Neural progenitor cell (in vitro differentiated cells): ENCODE data around the gene TOMM40L. TPM values are rescaled to one million over a fixed set of nuclear protein-coding genes. Genes with fewer than 3 reads are reported as not detected.
A peak's percentile ranks its signal among the peaks of the same experiment; 100 is the strongest.
"Not testable (repeated sequence)": the region's sequence is repeated elsewhere in the genome, so short reads cannot be mapped to it uniquely, and the experiment has no call there.

ENCODE experiments used
- DNase-seq: peaks from one replicate; pipeline ENCODE4 v3.0.0-alpha.2; 2016; ENCODE audit warnings: low spot score
- H2AFZ ChIP-seq: fragments of 200-600 bp; sonication (generic); replicated peaks from 2 replicates; pipeline ENCODE4 v1.6.1; 2016; ENCODE audit warnings: antibody characterized with exemption
- H3F3A ChIP-seq: fragments of 200-600 bp; sonication (generic); 2 replicates; pipeline ENCODE4 v1.6.1; 2016; ENCODE audit warnings: antibody characterized with exemption, low read depth
- H3K27ac ChIP-seq: fragments of 200-600 bp; sonication (generic); 2 replicates; pipeline ENCODE4 v1.5.1; 2016; ENCODE audit warnings: mild to moderate bottlenecking
- H3K27me3 ChIP-seq: fragments of 200-600 bp; sonication (generic); 2 replicates; pipeline ENCODE4 v1.6.1; 2016; ENCODE audit warnings: mild to moderate bottlenecking, moderate library complexity
- H3K36me3 ChIP-seq: fragments of 200-600 bp; sonication (generic); 2 replicates; pipeline ENCODE4 v1.5.1; 2016
- H3K4me1 ChIP-seq: fragments of 200-600 bp; sonication (generic); 2 replicates; pipeline ENCODE4 v1.6.1; 2016; ENCODE audit warnings: mixed run types
- H3K4me2 ChIP-seq: fragments of 200-600 bp; sonication (generic); 2 replicates; pipeline ENCODE4 v1.6.1; 2016
- H3K4me3 ChIP-seq: fragments of 200-600 bp; sonication (generic); 2 replicates; pipeline ENCODE4 v1.5.1; 2016
- H3K79me2 ChIP-seq: fragments of 200-600 bp; sonication (generic); 2 replicates; pipeline ENCODE4 v1.6.1; 2016; ENCODE audit warnings: low read depth
- H3K9ac ChIP-seq: fragments of 200-600 bp; sonication (generic); 2 replicates; pipeline ENCODE4 v1.6.1; 2016
- H3K9me3 ChIP-seq: fragments of 200-600 bp; sonication (generic); 2 replicates; pipeline ENCODE4 v1.5.1; 2016; ENCODE audit warnings: low read depth
- H4K20me1 ChIP-seq: fragments of 200-600 bp; sonication (generic); 2 replicates; pipeline ENCODE4 v1.6.1; 2016; ENCODE audit warnings: low read depth
- H3K27ac Mint-ChIP-seq: 3 replicates; pipeline ENCODE4 v1.8.0; 2021; ENCODE audit warnings: mixed read lengths
- H3K27me3 Mint-ChIP-seq: 2 replicates; pipeline ENCODE4 v1.8.0; 2022; ENCODE audit warnings: low read depth, mild to moderate bottlenecking, inconsistent platforms, moderate library complexity, mixed read lengths; ENCODE audit not compliant: insufficient read depth
- H3K36me3 Mint-ChIP-seq: 3 replicates; pipeline ENCODE4 v1.8.0; 2021; ENCODE audit warnings: mixed read lengths
- H3K4me1 Mint-ChIP-seq: 3 replicates; pipeline ENCODE4 v1.8.0; 2021; ENCODE audit warnings: mixed read lengths
- H3K4me3 Mint-ChIP-seq: 3 replicates; pipeline ENCODE4 v1.8.0; 2021; ENCODE audit warnings: mild to moderate bottlenecking, moderate library complexity, mixed read lengths
- H3K9me3 Mint-ChIP-seq: 3 replicates; pipeline ENCODE4 v1.8.0; 2020; ENCODE audit warnings: mixed read lengths
- CTCF ChIP-seq: fragments of 200-600 bp; sonication (generic); IDR thresholded peaks from 2 replicates; pipeline ENCODE4 v1.5.1; 2017; ENCODE audit warnings: antibody characterized with exemption, mild to moderate bottlenecking
- EZH2 ChIP-seq: fragments of 200-600 bp; sonication (generic); IDR thresholded peaks from 2 replicates; pipeline ENCODE4 v1.6.1; 2017; ENCODE audit warnings: antibody characterized with exemption, mild to moderate bottlenecking, moderate library complexity
- EZH2phosphoT487 ChIP-seq: fragments of 200-600 bp; sonication (generic); IDR thresholded peaks from 2 replicates; pipeline ENCODE4 v1.6.1; 2017; ENCODE audit warnings: antibody characterized with exemption
- total RNA-seq: library from RNA; depleted of rRNA; stranded (reverse); fragments of >200 nt; gene quantifications from 2 replicates; pipeline ENCODE4 v1.2.3, GENCODE V29; 2015; ENCODE audit warnings: low replicate concordance

TOMM40L gene
- total RNA-seq, 1 donor from 2014 or later, result 7.2 TPM

DNA sequence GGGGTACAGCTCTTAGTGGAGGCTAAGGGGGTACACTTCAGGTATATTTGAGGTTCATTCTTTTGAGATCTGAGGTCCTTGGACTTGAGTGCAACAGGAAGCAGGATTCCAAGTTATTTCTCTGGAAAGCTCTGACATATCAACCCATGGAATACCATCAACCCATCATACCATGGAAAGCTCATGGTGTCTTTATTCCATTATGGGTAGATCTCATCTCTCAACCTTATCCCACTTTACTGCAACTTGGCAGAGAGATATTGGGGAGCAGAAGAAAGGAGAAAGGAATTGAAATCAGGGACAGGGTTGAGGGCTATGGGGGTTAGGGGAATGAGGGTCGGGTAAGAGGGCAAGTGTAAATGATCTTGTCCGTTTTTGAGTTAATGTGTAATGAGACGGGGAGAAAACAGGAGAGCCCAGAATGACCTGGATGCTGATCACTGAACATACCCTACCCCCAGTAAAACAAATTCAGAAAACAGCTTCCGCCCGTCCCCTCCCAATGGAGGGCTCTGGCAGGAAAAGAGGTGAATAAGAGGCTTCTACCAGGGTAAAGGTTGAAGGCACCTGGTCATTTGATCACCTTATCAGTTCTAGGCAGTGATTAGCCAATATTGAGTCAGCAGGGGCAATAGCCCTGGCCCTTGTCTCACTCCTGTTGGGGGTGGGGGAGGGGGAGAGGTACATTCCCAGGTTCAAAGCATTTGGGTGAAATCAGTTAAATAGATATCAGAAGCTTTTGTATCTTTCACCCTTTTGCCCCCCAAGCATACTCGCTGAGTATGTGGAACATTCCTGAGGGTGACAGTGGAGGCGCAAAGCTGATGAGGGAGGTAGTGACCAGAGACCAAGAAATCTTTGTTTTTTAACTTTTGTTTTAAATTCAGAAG lies 1.8 kb upstream of the TOMM40L start:
- Mint-ChIP-seq H3K27ac (no peak overlapping the region), H3K36me3 (no peaks in the 10 kb centered on the region), H3K27me3 (peaks cover 5% of the 10 kb centered on the region), H3K4me1 (peaks cover 21% of the 10 kb centered on the region), H3K9me3 (no peaks in the 10 kb centered on the region), H3K4me3 (no peak overlapping the region)
- Histone ChIP-seq H3K79me2 (no peaks in the 10 kb centered on the region), H2AFZ (no peak overlapping the region), H3K4me1 (peaks cover 9% of the 10 kb centered on the region), H3F3A (peaks cover 13% of the 10 kb centered on the region), H3K9me3 (no peaks in the 10 kb centered on the region), H3K4me2 (no peak overlapping the region), H4K20me1 (no peaks in the 10 kb centered on the region), H3K36me3 (no peaks in the 10 kb centered on the region), H3K27me3 (no peaks in the 10 kb centered on the region), H3K9ac (no peak overlapping the region), H3K27ac (no peak overlapping the region), H3K4me3 (no peak overlapping the region)
- TF ChIP-seq EZH2 (no peak), CTCF (no peak), EZH2phosphoT487 (no peak)
- no peak for DNase-seq

GRCh38 chr1:161224695-161225087 lies 1.2 kb upstream of the TOMM40L start:
- not testable (repeated sequence) for H4K20me1 ChIP-seq, H3K4me1 ChIP-seq, H3K27me3 Mint-ChIP-seq, H3K9me3 ChIP-seq, H3K4me2 ChIP-seq, DNase-seq, H3K27ac Mint-ChIP-seq, H3K36me3 ChIP-seq, H2AFZ ChIP-seq, H3K9ac ChIP-seq, H3K36me3 Mint-ChIP-seq, H3K4me3 Mint-ChIP-seq, H3K4me3 ChIP-seq, H3K27me3 ChIP-seq, H3K27ac ChIP-seq, H3K9me3 Mint-ChIP-seq, H3K79me2 ChIP-seq
- H3F3A ChIP-seq, result peaks cover 13% of the 10 kb centered on the region
- H3K4me1 Mint-ChIP-seq, result peaks cover 21% of the 10 kb centered on the region

DNA sequence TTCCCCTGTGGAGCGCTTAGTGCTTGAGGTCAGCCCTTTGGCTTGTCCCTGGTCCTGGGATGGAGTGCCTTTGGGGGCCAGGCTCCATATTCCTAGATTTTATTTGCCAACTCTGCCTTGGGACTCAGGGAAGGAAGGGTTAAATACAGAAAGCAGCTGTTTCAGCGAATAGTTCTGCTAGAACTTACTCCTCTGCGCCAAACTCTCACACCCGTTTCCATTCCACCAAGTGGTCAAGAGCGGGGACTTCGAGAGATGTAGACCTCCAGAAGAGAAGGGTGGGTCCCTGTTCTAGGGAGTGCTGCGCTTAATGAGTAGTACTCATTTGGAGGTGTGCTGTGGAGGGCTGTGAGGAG lies 704 bp upstream of the TOMM40L start:
- no peak overlapping the region for H3K27ac ChIP-seq
- no peaks in the 10 kb centered on the region for H3K27me3 ChIP-seq
- peaks cover 13% of the 10 kb centered on the region for H3F3A ChIP-seq
- TF ChIP-seq EZH2phosphoT487, result no peak
- no peak for TF ChIP-seq EZH2
- no peak for TF ChIP-seq CTCF
- H2AFZ ChIP-seq, result peak overlapping the region; percentile 54
- Mint-ChIP-seq H3K36me3 (no peaks in the 10 kb centered on the region), H3K4me3 (peak overlapping the region; percentile 99), H3K9me3 (no peaks in the 10 kb centered on the region), H3K4me1 (peaks cover 21% of the 10 kb centered on the region), H3K27me3 (peaks cover 5% of the 10 kb centered on the region), H3K27ac (peak overlapping the region; percentile 50)
- no peaks in the 10 kb centered on the region for H3K9me3 ChIP-seq
- no peaks in the 10 kb centered on the region for H4K20me1 ChIP-seq
- DNase-seq, result no peak
- peaks cover 9% of the 10 kb centered on the region for H3K4me1 ChIP-seq
- H3K4me2 ChIP-seq, result no peak overlapping the region
- H3K4me3 ChIP-seq, result no peak overlapping the region
- H3K79me2 ChIP-seq, result no peaks in the 10 kb centered on the region
- no peak overlapping the region for H3K9ac ChIP-seq
- H3K36me3 ChIP-seq, result no peaks in the 10 kb centered on the region

DNA sequence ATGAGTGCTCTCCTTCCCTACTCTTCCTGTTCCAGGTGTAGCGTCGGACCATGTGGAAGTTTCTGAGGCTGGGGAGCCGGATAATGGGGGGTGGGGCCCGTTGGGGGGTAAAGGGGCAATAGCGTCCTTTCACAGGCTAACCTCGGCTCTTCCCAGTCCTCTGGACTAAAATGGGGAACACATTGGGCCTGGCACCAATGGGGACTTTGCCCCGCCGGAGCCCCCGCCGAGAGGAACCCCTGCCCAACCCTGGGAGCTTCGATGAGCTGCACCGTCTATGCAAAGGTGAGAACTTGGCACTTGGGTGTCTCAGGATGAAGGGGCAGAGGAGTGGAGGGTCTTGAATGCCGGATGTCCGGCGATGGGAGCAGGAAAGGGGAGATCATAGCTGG lies 456 bp downstream of the TOMM40L start:
- Histone ChIP-seq H3K79me2 (no peaks in the 10 kb centered on the region), H3K36me3 (no peaks in the 10 kb centered on the region), H3K9ac (peak overlapping the region; percentile 2), H2AFZ (peak overlapping the region; percentile 84), H4K20me1 (no peaks in the 10 kb centered on the region), H3K4me2 (peak overlapping the region; percentile 89), H3K4me3 (peak overlapping the region; percentile 70), H3F3A (peaks cover 13% of the 10 kb centered on the region), H3K27ac (no peak overlapping the region), H3K9me3 (no peaks in the 10 kb centered on the region), H3K4me1 (peaks cover 9% of the 10 kb centered on the region), H3K27me3 (no peaks in the 10 kb centered on the region)
- no peak for DNase-seq
- peak overlapping the region; percentile 96 for H3K27ac Mint-ChIP-seq
- H3K9me3 Mint-ChIP-seq, result no peaks in the 10 kb centered on the region
- peaks cover 6% of the 10 kb centered on the region for H3K27me3 Mint-ChIP-seq
- no peaks in the 10 kb centered on the region for H3K36me3 Mint-ChIP-seq
- H3K4me1 Mint-ChIP-seq, result peaks cover 21% of the 10 kb centered on the region
- TF ChIP-seq EZH2phosphoT487 (no peak), EZH2 (no peak), CTCF (no peak)
- peak overlapping the region; percentile 99 for H3K4me3 Mint-ChIP-seq
